HG03442 (cell line): ENCODE data around the gene VGLL2.

Experiments used
- ATAC-seq: cut with Tn5 transposase; IDR thresholded peaks from one replicate; pipeline ENCODE4 v1.9.1; 2021; ENCODE audit warnings: mild to moderate bottlenecking, moderate library complexity; ENCODE audit not compliant: unreplicated experiment

Gene VGLL2

GRCh38 chr6:117267766-117268534 is 2.6 kb downstream of the VGLL2 start:
- ATAC-seq, result no peak

- no peak for ATAC-seq
Measured at GRCh38 chr6:117268924-117269323, 3.6 kb downstream of the VGLL2 start.

DNA sequence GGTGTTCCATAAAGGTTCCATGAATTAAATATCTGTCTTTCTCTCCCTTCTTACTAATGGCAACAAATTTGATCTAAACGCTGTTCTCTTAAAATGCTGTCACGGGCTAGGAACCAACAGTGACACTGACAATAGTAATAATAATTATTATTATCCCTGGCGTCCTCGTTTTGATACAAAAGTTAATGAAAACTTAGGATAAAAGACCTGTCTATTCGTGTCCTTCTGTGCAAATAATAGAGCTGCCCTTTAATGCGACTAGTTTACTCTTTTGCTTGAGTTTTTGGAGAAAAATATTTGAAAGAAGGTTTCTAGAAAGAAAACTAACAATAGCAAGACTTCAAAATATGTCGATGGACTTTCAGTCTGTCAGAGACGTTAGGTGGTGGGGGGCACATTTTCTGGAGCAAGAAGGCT is 4.3 kb downstream of the VGLL2 start:
- ATAC-seq, result no peak

- ATAC-seq, result no peak
Measured at GRCh38 chr6:117270055-117270842, 4.9 kb downstream of the VGLL2 start.

DNA sequence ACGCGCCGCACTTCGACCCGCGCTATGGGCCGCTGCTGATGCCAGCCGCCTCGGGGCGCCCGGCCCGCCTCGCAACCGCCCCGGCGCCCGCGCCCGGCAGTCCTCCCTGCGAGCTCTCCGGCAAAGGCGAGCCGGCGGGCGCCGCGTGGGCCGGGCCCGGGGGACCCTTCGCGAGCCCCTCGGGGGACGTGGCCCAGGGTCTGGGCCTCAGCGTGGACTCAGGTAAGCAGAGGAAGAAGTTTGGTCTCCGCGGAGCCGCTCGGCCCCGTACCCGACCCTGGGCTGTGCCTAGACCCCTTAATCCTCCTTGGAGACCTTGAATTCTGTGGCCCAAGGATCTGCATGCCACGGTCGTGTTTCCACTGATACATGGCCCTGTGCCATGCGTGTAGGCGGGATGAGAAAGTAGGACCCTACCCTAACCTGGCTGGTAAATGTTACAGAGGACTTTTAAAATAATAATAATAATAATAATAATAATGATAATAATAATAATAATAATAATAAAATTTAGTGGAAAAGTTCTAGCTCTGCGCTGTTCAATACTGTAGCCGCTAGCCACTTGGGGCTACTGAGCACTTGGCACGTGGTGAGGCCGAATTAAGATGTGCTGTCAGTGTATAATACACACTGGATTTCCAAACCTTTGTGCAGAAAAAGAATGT is 5.6 kb downstream of the VGLL2 start:
- no peak for ATAC-seq

DNA sequence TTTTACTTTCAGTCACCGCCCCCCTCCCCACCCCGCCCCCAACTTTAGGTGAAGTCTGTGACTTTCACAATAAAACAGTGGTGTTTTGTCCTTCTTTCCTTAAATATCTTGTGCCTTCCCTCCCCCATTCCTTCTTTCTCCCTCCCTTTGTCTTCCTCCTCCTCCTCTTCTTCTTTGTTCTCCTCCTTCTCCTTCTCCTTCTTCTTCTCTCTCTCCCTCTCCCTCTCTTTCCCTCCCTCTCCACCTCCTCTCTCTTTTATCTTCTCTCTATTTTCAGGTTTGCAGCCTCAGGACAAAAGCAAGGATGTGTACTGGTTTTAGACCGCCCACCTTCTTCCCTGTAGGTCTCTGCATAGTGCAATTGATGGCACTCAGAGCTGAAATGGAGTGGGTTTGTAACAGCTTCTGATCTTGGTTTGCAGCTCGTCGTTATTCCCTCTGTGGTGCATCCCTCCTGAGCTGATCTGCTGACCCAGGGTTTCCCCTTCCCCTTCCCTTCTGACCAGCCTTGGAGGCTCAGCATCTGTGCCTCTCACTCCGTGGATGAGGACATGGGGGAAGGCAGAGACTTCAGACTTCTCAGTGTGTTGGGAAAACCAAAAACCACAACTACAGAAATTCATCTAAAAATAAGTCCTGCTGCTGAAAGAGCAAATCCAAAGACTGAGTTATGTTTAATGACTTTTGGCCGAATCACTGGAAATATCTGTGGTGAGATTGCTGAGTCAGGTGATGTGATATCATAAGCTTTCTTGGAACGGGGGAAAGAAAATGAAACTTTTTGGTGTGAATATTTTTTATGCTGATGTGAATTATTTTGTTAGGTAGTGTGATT is 6.9 kb downstream of the VGLL2 start:
- no peak for ATAC-seq

- ATAC-seq, result no peak
Measured at GRCh38 chr6:117272891-117273290, 7.5 kb downstream of the VGLL2 start.

GRCh38 chr6:117275205-117275604 is 9.8 kb downstream of the VGLL2 start:
- ATAC-seq, result no peak

- ATAC-seq, result no peak
Measured at GRCh38 chr6:117275711-117276110, 10.4 kb downstream of the VGLL2 start.

- no peak for ATAC-seq
Measured at GRCh38 chr6:117276778-117277316, 11.5 kb downstream of the VGLL2 start.

DNA sequence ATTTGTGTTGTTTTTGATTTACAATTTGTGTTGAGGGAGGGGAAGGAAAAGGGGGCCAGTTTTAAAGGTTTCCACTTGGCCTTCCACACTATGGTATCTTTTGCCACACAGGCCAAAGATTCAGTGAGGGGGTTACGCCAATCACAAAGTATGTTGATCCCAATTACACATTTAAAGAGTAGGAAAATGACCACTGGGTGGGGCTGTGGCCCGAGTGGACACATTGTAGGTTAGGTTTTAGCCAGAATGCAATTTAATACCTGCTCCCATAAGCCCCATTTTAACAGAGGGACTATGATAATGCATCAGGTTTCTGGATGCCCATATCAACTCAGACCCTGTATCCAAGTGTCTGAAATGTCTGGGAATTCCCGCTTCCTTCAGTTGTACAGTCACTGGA is 15.6 kb downstream of the VGLL2 start:
- ATAC-seq, result no peak

- ATAC-seq, result no peak
Measured at GRCh38 chr6:117288083-117288715, 22.8 kb downstream of the VGLL2 start.

- no peak for ATAC-seq
Measured at GRCh38 chr6:117290173-117290846, 25.0 kb downstream of the VGLL2 start.

- ATAC-seq, result no peak
Measured at GRCh38 chr6:117298941-117299340, 33.6 kb downstream of the VGLL2 start.

DNA sequence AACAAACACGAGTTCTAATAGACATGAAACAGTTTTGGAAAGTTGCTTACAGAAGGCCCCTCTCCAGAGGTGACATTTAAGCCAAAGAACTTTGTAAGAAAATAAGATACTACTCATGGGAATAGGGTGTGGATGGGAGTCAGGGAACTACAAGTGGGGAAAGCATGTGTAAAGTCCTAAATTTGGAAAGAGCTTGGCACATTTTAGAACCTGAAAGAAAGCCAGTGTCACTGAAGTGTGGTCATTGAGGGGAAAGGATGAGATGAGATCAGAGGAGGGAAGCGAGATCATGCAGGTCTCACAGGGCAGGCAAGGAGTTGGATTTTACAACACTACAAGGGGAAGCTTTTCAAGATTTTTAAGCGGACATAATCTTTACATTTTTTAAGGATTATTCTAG is 38.0 kb downstream of the VGLL2 start:
- no peak for ATAC-seq

DNA sequence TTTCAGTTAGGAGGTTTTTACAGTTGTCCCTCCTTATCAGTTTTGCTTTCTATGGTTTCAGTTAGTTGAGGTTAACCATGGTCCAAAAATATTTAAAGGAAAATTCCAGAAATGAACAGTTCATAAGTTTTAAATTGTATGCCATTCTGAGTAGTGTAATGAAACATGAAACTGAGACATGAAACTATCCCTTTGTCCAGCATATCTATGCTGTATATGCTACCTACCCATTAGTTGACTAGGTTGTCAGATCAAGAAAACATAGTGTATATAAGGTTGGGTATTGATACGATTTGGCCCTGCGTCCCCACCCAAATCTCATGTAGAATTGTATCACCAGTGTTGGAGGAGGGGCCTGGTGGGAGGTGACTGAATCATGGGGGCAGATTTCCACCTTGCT is 39.1 kb downstream of the VGLL2 start:
- peak; percentile 64 for ATAC-seq

GRCh38 chr6:117306227-117306790 is 41.0 kb downstream of the VGLL2 start:
- no peak for ATAC-seq

- ATAC-seq, result no peak
Measured at GRCh38 chr6:117307655-117308054, 42.3 kb downstream of the VGLL2 start.

GRCh38 chr6:117309069-117309468 is 43.7 kb downstream of the VGLL2 start:
- ATAC-seq, result no peak
